Activated CD4-positive, alpha-beta T cell treated with anti-CD3 and anti-CD28 coated beads for 36 hours (primary cell): ENCODE results near the gene KRT2. TPM values are rescaled to one million over a fixed set of nuclear protein-coding genes. Genes with fewer than 3 reads are reported as not detected.

ENCODE experiments used
- ATAC-seq: fragments of 200-7000 bp; cut with Tn5 transposase; one replicate; pipeline ENCODE4 v1.10.0; 2021; ENCODE audit warnings: mild to moderate bottlenecking, moderate library complexity
- CTCF ChIA-PET: fragments of 350-600 bp; sonication (Branson Sonifier 250); formaldehyde crosslinking; loops from one replicate; lab custom pipeline; 2021; ENCODE audit warnings: antibody characterized with exemption; lab: Charles Lee
- POLR2A ChIA-PET: fragments of 350-600 bp; sonication (Branson Sonifier 250); formaldehyde crosslinking; loops from one replicate; lab custom pipeline; 2021; ENCODE audit warnings: antibody characterized with exemption, inconsistent platforms; lab: Charles Lee
- DNase-seq: peaks from one replicate; pipeline ENCODE4 v3.0.0-alpha.2; 2020
- H3K27ac Mint-ChIP-seq: one replicate; pipeline ENCODE4 v1.8.0; 2021; ENCODE audit warnings: mixed read lengths
- H3K27me3 Mint-ChIP-seq: one replicate; pipeline ENCODE4 v1.8.0; 2021; ENCODE audit warnings: mixed read lengths
- H3K36me3 Mint-ChIP-seq: one replicate; pipeline ENCODE4 v1.8.0; 2021; ENCODE audit warnings: low read depth, mixed read lengths
- H3K4me1 Mint-ChIP-seq: one replicate; pipeline ENCODE4 v1.8.0; 2021; ENCODE audit warnings: mixed read lengths
- H3K4me3 Mint-ChIP-seq: one replicate; pipeline ENCODE4 v1.8.0; 2021; ENCODE audit warnings: mild to moderate bottlenecking, moderate library complexity, mixed read lengths
- H3K9me3 Mint-ChIP-seq: one replicate; pipeline ENCODE4 v1.8.0; 2021; ENCODE audit warnings: low read depth, mixed read lengths
- intact Hi-C, 2 experiments: fragments of 100-400 bp; cut with DNase I in 1 of 2; cut with micrococcal nuclease in 1 of 2; formaldehyde crosslinking; loops; one replicate each; pipeline versions ENCODE4 v1.14.2 to v1.15.1; 2022 to 2024; cut with DNase I, micrococcal nuclease
- total RNA-seq, 2 experiments: library from RNA; stranded (reverse); gene quantifications; one replicate each; pipeline ENCODE4 v1.2.3, GENCODE V29; 2021

KRT2 gene
- total RNA-seq, 2 experiments from 2014 or later, result not detected

GRCh38 chr12:52691076-52691840 lies 39.2 kb upstream of the KRT2 start:
- H3K4me1 Mint-ChIP-seq, result peaks cover 44% of the 10 kb centered on the region
- H3K27me3 Mint-ChIP-seq, result no peaks in the 10 kb centered on the region
- H3K4me3 Mint-ChIP-seq, result peak overlapping the region; percentile 65
- H3K27ac Mint-ChIP-seq, result peak overlapping the region; percentile 45
- ChIA-PET POLR2A (interaction anchor here (0.7 kb wide), 1 partner anchor 16 kb away, joined by 4 read pairs; no protein-coding TSS in a partner anchor), CTCF (interaction anchor here (0.7 to 1.4 kb wide), 2 partner anchors 19 to 179 kb away, joined by 3 to 7 read pairs; no protein-coding TSS in a partner anchor)
- no peaks in the 10 kb centered on the region for H3K36me3 Mint-ChIP-seq
- H3K9me3 Mint-ChIP-seq, result no peaks in the 10 kb centered on the region
- peak; percentile 57 for ATAC-seq
- intact Hi-C loops, result no loop called here
- DNase-seq, result peak; percentile 73

- intact Hi-C loops, result no loop called here
- POLR2A ChIA-PET, result interaction anchor here (0.7 kb wide), 1 partner anchor 17 kb away, joined by 4 read pairs; no protein-coding TSS in a partner anchor
- ATAC-seq (peak; percentile 17), DNase-seq (no peak)
- no peaks in the 10 kb centered on the region for H3K27me3 Mint-ChIP-seq
- H3K9me3 Mint-ChIP-seq, result no peaks in the 10 kb centered on the region
- no peak overlapping the region for H3K27ac Mint-ChIP-seq
- CTCF ChIA-PET, result interaction anchor here (1.4 kb wide), 1 partner anchor 180 kb away, joined by 7 read pairs; no protein-coding TSS in a partner anchor
- H3K36me3 Mint-ChIP-seq, result no peaks in the 10 kb centered on the region
- H3K4me1 Mint-ChIP-seq, result peaks cover 44% of the 10 kb centered on the region
- H3K4me3 Mint-ChIP-seq, result peak overlapping the region; percentile 65
Observed at GRCh38 chr12:52690351-52691075, 38.5 kb upstream of the KRT2 start.

- POLR2A ChIA-PET, result no interaction called here
- H3K27me3 Mint-ChIP-seq, result no peaks in the 10 kb centered on the region
- CTCF ChIA-PET, result interaction anchor here (1.4 kb wide), 1 partner anchor 181 kb away, joined by 7 read pairs; no protein-coding TSS in a partner anchor
- DNase-seq (no peak), ATAC-seq (no peak)
- no peak overlapping the region for H3K27ac Mint-ChIP-seq
- peaks cover 44% of the 10 kb centered on the region for H3K4me1 Mint-ChIP-seq
- no peaks in the 10 kb centered on the region for H3K36me3 Mint-ChIP-seq
- intact Hi-C loops, result loop anchor here in 1 of 2 experiments (5.0 kb wide), 1 partner anchor 182 kb away; no protein-coding TSS in a partner anchor
- H3K9me3 Mint-ChIP-seq, result no peaks in the 10 kb centered on the region
- no peak overlapping the region for H3K4me3 Mint-ChIP-seq
Observed at GRCh38 chr12:52689936-52690335, 37.9 kb upstream of the KRT2 start.

- intact Hi-C loops, result loop anchor here in 1 of 2 experiments (5.0 kb wide), 1 partner anchor 183 kb away; no protein-coding TSS in a partner anchor
- H3K4me3 Mint-ChIP-seq, result no peak overlapping the region
- H3K27me3 Mint-ChIP-seq, result no peaks in the 10 kb centered on the region
- H3K27ac Mint-ChIP-seq, result no peak overlapping the region
- ChIA-PET POLR2A (no interaction called here), CTCF (no interaction called here)
- no peak for ATAC-seq
- no peaks in the 10 kb centered on the region for H3K9me3 Mint-ChIP-seq
- no peak for DNase-seq
- H3K4me1 Mint-ChIP-seq, result peaks cover 44% of the 10 kb centered on the region
- no peaks in the 10 kb centered on the region for H3K36me3 Mint-ChIP-seq
Observed at GRCh38 chr12:52689239-52689638, 37.2 kb upstream of the KRT2 start.

GRCh38 chr12:52688481-52688880 lies 36.5 kb upstream of the KRT2 start:
- Mint-ChIP-seq H3K9me3 (no peaks in the 10 kb centered on the region), H3K27ac (no peak overlapping the region), H3K4me1 (peaks cover 44% of the 10 kb centered on the region), H3K27me3 (no peaks in the 10 kb centered on the region), H3K4me3 (no peak overlapping the region), H3K36me3 (no peaks in the 10 kb centered on the region)
- POLR2A ChIA-PET, result no interaction called here
- intact Hi-C loops, result loop anchor here in 1 of 2 experiments (5.0 kb wide), 1 partner anchor 184 kb away; no protein-coding TSS in a partner anchor
- ATAC-seq (no peak), DNase-seq (no peak)
- CTCF ChIA-PET, result no interaction called here

- DNase-seq (no peak), ATAC-seq (no peak)
- CTCF ChIA-PET, result interaction anchor here (0.6 to 0.7 kb wide), 3 partner anchors 25 to 477 kb away, joined by 3 read pairs; no protein-coding TSS in a partner anchor
- Mint-ChIP-seq H3K27ac (no peak overlapping the region), H3K36me3 (no peaks in the 10 kb centered on the region), H3K4me3 (no peak overlapping the region), H3K9me3 (no peaks in the 10 kb centered on the region), H3K4me1 (peaks cover 43% of the 10 kb centered on the region), H3K27me3 (no peaks in the 10 kb centered on the region)
- intact Hi-C loops, result loop anchor here in 1 of 2 experiments (5.0 kb wide), 1 partner anchor 185 kb away; no protein-coding TSS in a partner anchor
- POLR2A ChIA-PET, result no interaction called here
Observed at GRCh38 chr12:52687497-52688385, 35.7 kb upstream of the KRT2 start.

- no peak overlapping the region for H3K27ac Mint-ChIP-seq
- DNase-seq (no peak), ATAC-seq (no peak)
- intact Hi-C loops, result loop anchor here in 1 of 2 experiments (5.0 kb wide), 1 partner anchor 185 kb away; no protein-coding TSS in a partner anchor
- peaks cover 45% of the 10 kb centered on the region for H3K4me1 Mint-ChIP-seq
- ChIA-PET CTCF (interaction anchor here (0.6 kb wide), 1 partner anchor 26 kb away, joined by 3 read pairs; no protein-coding TSS in a partner anchor), POLR2A (no interaction called here)
- H3K9me3 Mint-ChIP-seq, result no peaks in the 10 kb centered on the region
- no peaks in the 10 kb centered on the region for H3K27me3 Mint-ChIP-seq
- H3K4me3 Mint-ChIP-seq, result no peak overlapping the region
- no peaks in the 10 kb centered on the region for H3K36me3 Mint-ChIP-seq
Observed at GRCh38 chr12:52686756-52687487, 34.9 kb upstream of the KRT2 start.

GRCh38 chr12:52686063-52686462 lies 34.1 kb upstream of the KRT2 start:
- ChIA-PET CTCF (interaction anchor here (0.9 to 1.2 kb wide), 2 partner anchors 9 to 13 kb away, joined by 4 to 5 read pairs; no protein-coding TSS in a partner anchor), POLR2A (no interaction called here)
- Mint-ChIP-seq H3K4me1 (peaks cover 45% of the 10 kb centered on the region), H3K4me3 (no peak overlapping the region), H3K27ac (no peak overlapping the region), H3K27me3 (no peaks in the 10 kb centered on the region), H3K9me3 (no peaks in the 10 kb centered on the region), H3K36me3 (no peaks in the 10 kb centered on the region)
- ATAC-seq (no peak), DNase-seq (no peak)
- intact Hi-C loops, result loop anchor here in 1 of 2 experiments (5.0 kb wide), 1 partner anchor 186 kb away; no protein-coding TSS in a partner anchor

- Mint-ChIP-seq H3K36me3 (no peaks in the 10 kb centered on the region), H3K4me1 (peaks cover 46% of the 10 kb centered on the region), H3K9me3 (no peaks in the 10 kb centered on the region), H3K27me3 (no peaks in the 10 kb centered on the region), H3K4me3 (no peak overlapping the region), H3K27ac (no peak overlapping the region)
- no peak for ATAC-seq
- ChIA-PET POLR2A (no interaction called here), CTCF (interaction anchor here (0.6 to 1.2 kb wide), 3 partner anchors 9 to 358 kb away, joined by 3 to 5 read pairs (median 4); no protein-coding TSS in a partner anchor)
- intact Hi-C loops, result loop anchor here in 1 of 2 experiments (5.0 kb wide), 1 partner anchor 187 kb away; no protein-coding TSS in a partner anchor
- no peak for DNase-seq
Observed at GRCh38 chr12:52685406-52685890, 33.4 kb upstream of the KRT2 start.

GRCh38 chr12:52684431-52684830 lies 32.4 kb upstream of the KRT2 start:
- intact Hi-C loops, result no loop called here
- no peak overlapping the region for H3K27ac Mint-ChIP-seq

More at GRCh38 chr12:52684431-52684830, 32.4 kb upstream of the KRT2 start:
- ATAC-seq (no peak), DNase-seq (no peak)
- H3K36me3 Mint-ChIP-seq, result no peaks in the 10 kb centered on the region
- ChIA-PET CTCF (no interaction called here), POLR2A (no interaction called here)
- no peaks in the 10 kb centered on the region for H3K27me3 Mint-ChIP-seq
- H3K9me3 Mint-ChIP-seq, result no peaks in the 10 kb centered on the region
- no peak overlapping the region for H3K4me3 Mint-ChIP-seq
- H3K4me1 Mint-ChIP-seq, result peaks cover 46% of the 10 kb centered on the region
